Measurements from ENCODE around the gene PTDSS2. TPM values are rescaled to one million over a fixed set of nuclear protein-coding genes. Genes with fewer than 3 reads are reported as not detected.

The PTDSS2 gene
- total and polyA plus RNA-seq, 2 of the 13 experiments (the other 11 are each of a cell fraction or from before 2014, with no cell fraction given), result 21.7 to 26.4 TPM

- TF ChIP-seq HOXA3 (CRISPR knock-in tag; IDR thresholded peaks at IDR 0.05) (no peak), RBAK (CRISPR knock-in tag; IDR thresholded peaks at IDR 0.05) (no peak)
These were observed 22.2 kb downstream of the PTDSS2 start (continued) for GRCh38 chr11:472272-472671.

GRCh38 chr11:472816-473215 is 22.7 kb downstream of the PTDSS2 start:
- H3K9ac ChIP-seq (ENCODE audit: insufficient read depth, low read depth, low read length), result no peak overlapping the region
- TF ChIP-seq ZC3H4 (CRISPR knock-in tag; IDR thresholded peaks at IDR 0.05; ENCODE audit: borderline replicate concordance), result no peak
- TF ChIP-seq ZSCAN21 (CRISPR knock-in tag; IDR thresholded peaks at IDR 0.05; ENCODE audit: borderline replicate concordance), result no peak
- no peak for TF ChIP-seq HHEX (CRISPR knock-in tag; IDR thresholded peaks at IDR 0.05)
- TF ChIP-seq ZNF451 (CRISPR knock-in tag; IDR thresholded peaks at IDR 0.05), result no peak
- no peak for TF ChIP-seq KDM1A (CRISPR knock-in tag; IDR thresholded peaks at IDR 0.05)
- no peak for TF ChIP-seq ZNF207 (IDR thresholded peaks at IDR 0.05; ENCODE audit: borderline replicate concordance)
- no peak for TF ChIP-seq RFXANK (CRISPR knock-in tag; IDR thresholded peaks at IDR 0.05)
- no peak for TF ChIP-seq FOXP1 (IDR thresholded peaks at IDR 0.05)
- TF ChIP-seq FOXP1 (CRISPR knock-in tag; IDR thresholded peaks at IDR 0.05), result no peak
- H3K27me3 ChIP-seq (ENCODE audit: control insufficient read depth in 1 of 2, insufficient read depth in 2 of 2, low read length in 2 of 2), result no peaks in the 10 kb centered on the region
- FAIRE-seq (no peak), ATAC-seq (no peak), DNase-seq (ENCODE audit: low spot score) (no peak)
- WGBS (ENCODE audit: low lambda C conversion rate), result 98% methylated on average over 22 of the region's 28 CpGs
- CTCF ChIA-PET (ENCODE audit: low intra/inter-chr PET ratio, low total read pairs), result no interaction called here
- no peak overlapping the region for H2AFZ ChIP-seq (ENCODE audit: low read length)
- in situ Hi-C loops (cut with HindIII; ENCODE audit: extremely low pct_ligation_motif_present, low pct_unique_long_range_greater_than_20kb) (no loop called here), intact Hi-C loops (cut with micrococcal nuclease; ENCODE audit: unreplicated experiment) (no loop called here)
- no peak overlapping the region for H3K4me3 ChIP-seq (replicated peaks in 1 of 3; ENCODE audit: insufficient read depth in 1 of 3, low read depth in 2 of 3, low read length in 3 of 3)
- no TSS peak for BruUV-seq (replicated peaks)
- H3K36me3 ChIP-seq (replicated peaks in 1 of 2; ENCODE audit: control insufficient read depth in 1 of 2, insufficient read depth in 2 of 2, low read length in 2 of 2), result peaks cover 1 to 8% of the 10 kb centered on the region in 2 experiments; a peak in 2 of 5 replicates
- peaks cover 15% of the 10 kb centered on the region for H3K79me2 ChIP-seq (ENCODE audit: insufficient read depth, low read length)
- H4K20me1 ChIP-seq (ENCODE audit: insufficient read depth, low read length), result no peaks in the 10 kb centered on the region
- POLR2A ChIA-PET, result no interaction called here
- peaks cover 19% of the 10 kb centered on the region for H3K4me1 ChIP-seq (ENCODE audit: insufficient read depth, low read length)
- H3K4me2 ChIP-seq (ENCODE audit: low read depth, low read length), result no peak overlapping the region
- H3K27ac ChIP-seq (ENCODE audit: extremely low read length, insufficient read depth, low read length), result no peak overlapping the region
- H3K9me3 ChIP-seq (ENCODE audit: low read length), result no peaks in the 10 kb centered on the region
